GM23248 (cell line): Measurements from ENCODE around the gene NRCAM. TPM values are rescaled to one million over a fixed set of nuclear protein-coding genes. Genes with fewer than 3 reads are reported as not detected.

ENCODE experiments used
- DNase-seq: peaks from one replicate; pipeline ENCODE4 v3.0.0-alpha.2; 2015
- H2AFZ ChIP-seq: fragments of 200-600 bp; sonication (generic); 2 replicates; pipeline ENCODE4 v1.6.1; 2016; ENCODE audit warnings: antibody characterized with exemption
- H3F3A ChIP-seq: fragments of 200-600 bp; sonication (generic); 2 replicates; pipeline ENCODE4 v1.6.1; 2016; ENCODE audit warnings: mild to moderate bottlenecking, antibody characterized with exemption, mixed run types; ENCODE audit not compliant: insufficient read depth
- H3K27ac ChIP-seq: fragments of 200-600 bp; sonication (generic); 2 replicates; pipeline ENCODE4 v1.5.1; 2016; ENCODE audit warnings: mild to moderate bottlenecking
- H3K27me3 ChIP-seq: fragments of 200-600 bp; sonication (generic); replicated peaks from 2 replicates; pipeline ENCODE4 v1.6.1; 2016; ENCODE audit warnings: mild to moderate bottlenecking; ENCODE audit not compliant: insufficient read depth
- H3K36me3 ChIP-seq: fragments of 200-600 bp; sonication (generic); 2 replicates; pipeline ENCODE4 v1.6.1; 2016; ENCODE audit warnings: low read depth, mild to moderate bottlenecking
- H3K4me1 ChIP-seq: fragments of 200-600 bp; sonication (generic); 2 replicates; pipeline ENCODE4 v1.6.1; 2016; ENCODE audit warnings: mild to moderate bottlenecking; ENCODE audit not compliant: insufficient read depth
- H3K4me2 ChIP-seq: fragments of 200-600 bp; sonication (generic); one replicate; pipeline ENCODE4 v1.6.1; 2016; ENCODE audit warnings: mild to moderate bottlenecking; ENCODE audit not compliant: unreplicated experiment
- H3K4me3 ChIP-seq: fragments of 200-600 bp; sonication (generic); 2 replicates; pipeline ENCODE4 v1.5.1; 2016; ENCODE audit warnings: mild to moderate bottlenecking
- H3K79me2 ChIP-seq: fragments of 200-600 bp; sonication (generic); 2 replicates; pipeline ENCODE4 v1.6.1; 2016; ENCODE audit warnings: mild to moderate bottlenecking; ENCODE audit not compliant: insufficient read depth
- H3K9ac ChIP-seq: fragments of 200-600 bp; sonication (generic); 2 replicates; pipeline ENCODE4 v1.6.1; 2016; ENCODE audit warnings: mild to moderate bottlenecking
- H3K9me2 ChIP-seq: fragments of 200-600 bp; sonication (generic); 2 replicates; pipeline ENCODE4 v1.6.1; 2016; ENCODE audit warnings: mixed run types, mild to moderate bottlenecking, moderate library complexity; ENCODE audit not compliant: insufficient read depth
- H3K9me3 ChIP-seq: fragments of 200-600 bp; sonication (generic); one replicate; pipeline ENCODE4 v1.6.1; 2017; ENCODE audit warnings: low read depth
- H4K20me1 ChIP-seq: fragments of 200-600 bp; sonication (generic); 2 replicates; pipeline ENCODE4 v1.6.0; 2016; ENCODE audit not compliant: insufficient read depth
- EZH2 ChIP-seq: fragments of 200-600 bp; sonication (generic); IDR thresholded peaks from 2 replicates; pipeline ENCODE4 v1.6.1; 2018; ENCODE audit warnings: antibody characterized with exemption, mild to moderate bottlenecking; ENCODE audit not compliant: insufficient read depth, poor library complexity, severe bottlenecking
- EZH2phosphoT487 ChIP-seq: fragments of 200-600 bp; sonication (generic); IDR thresholded peaks from 2 replicates; pipeline ENCODE4 v1.6.1; 2018; ENCODE audit warnings: antibody characterized with exemption, moderate library complexity, mild to moderate bottlenecking, low read depth; ENCODE audit not compliant: insufficient read depth
- WGBS, 2 experiments: methylation state at CpG; one replicate each; pipeline ENCODE4 v1.1.6; 2015 to 2017; ENCODE audit warnings: low lambda C conversion rate in 2 of 2, low coverage in 1 of 2; ENCODE audit errors: missing lambda C conversion rate in 2 of 2; 5-methylcytosine and 5-hydroxymethylcytosine counted together
- in situ Hi-C: fragments of 300-500 bp; cut with MboI; formaldehyde crosslinking; loops from 2 replicates; pipeline ENCODE4 v1.15.0; 2020
- polyA plus RNA-seq: library from polyadenylated mRNA; unstranded; fragments of >200 nt; fragmentation: Nextera tagmentation; extraction: Ambion mirVana; gene quantifications from 2 replicates; pipeline ENCODE4 v1.2.1, GENCODE V29; 2016
- total RNA-seq: library from RNA; depleted of rRNA; stranded (reverse); fragments of >200 nt; shearing (Covaris generic); gene quantifications from 2 replicates; pipeline ENCODE4 v1.2.3, GENCODE V29; 2014

The NRCAM gene
- total and polyA plus RNA-seq, 2 experiments from 2014 or later: 5.1 to 7.0 TPM

DNA sequence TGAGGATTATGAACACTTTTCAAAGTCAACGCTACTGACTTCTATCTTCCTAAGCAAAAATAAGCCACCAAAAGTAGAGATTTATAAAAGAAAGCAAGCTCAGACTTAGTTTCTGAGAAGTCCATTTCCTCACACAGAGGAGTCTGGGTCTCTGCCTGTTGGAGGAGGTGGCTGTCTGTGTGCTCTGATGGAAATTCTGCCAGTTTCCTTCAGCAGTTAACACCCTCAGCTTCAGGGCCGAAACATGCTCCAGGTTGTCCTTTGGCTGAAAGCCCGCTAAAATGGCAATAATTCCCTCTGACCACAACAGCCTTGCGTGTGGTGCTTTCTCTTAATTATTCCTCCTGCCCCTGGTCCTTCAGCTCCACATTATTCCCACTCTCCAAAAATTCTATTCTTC lies 198.3 kb downstream of the NRCAM start:
- Histone ChIP-seq H3K9me3 (no peaks in the 10 kb centered on the region), H3K4me3 (no peak overlapping the region), H3K27me3 (no peaks in the 10 kb centered on the region), H3K9me2 (no peaks in the 10 kb centered on the region), H3K9ac (no peak overlapping the region), H3K79me2 (no peaks in the 10 kb centered on the region), H3K36me3 (no peaks in the 10 kb centered on the region), H3K27ac (no peak overlapping the region), H3F3A (peaks cover 3% of the 10 kb centered on the region; the same call in 1 of the 2 replicates), H4K20me1 (no peaks in the 10 kb centered on the region), H3K4me1 (peaks cover 6% of the 10 kb centered on the region), H2AFZ (no peak overlapping the region), H3K4me2 (no peak overlapping the region)
- in situ Hi-C loops: no loop called here
- TF ChIP-seq EZH2 (no peak), EZH2phosphoT487 (no peak)
- no peak for DNase-seq
- WGBS, 2 experiments: 74 to 83% methylated on average over 4 of the region's 4 CpGs

DNA sequence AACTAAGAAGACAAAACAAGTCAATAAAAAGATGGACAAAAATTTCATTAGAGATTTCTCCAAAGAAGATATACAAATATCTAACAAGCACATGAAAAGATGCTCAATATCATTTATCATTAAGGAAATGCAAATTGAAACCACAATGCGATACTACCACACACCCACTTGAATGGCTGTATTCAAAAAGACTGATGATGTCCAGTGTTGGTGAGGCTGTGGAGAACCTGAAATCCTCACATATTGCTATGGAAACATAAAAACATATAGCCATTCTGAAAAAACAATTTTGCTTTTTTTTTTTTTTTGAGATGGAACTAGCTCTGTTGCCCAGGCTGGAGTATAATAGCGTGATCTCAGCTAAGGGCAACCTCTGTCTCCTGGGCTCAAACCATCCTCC lies 202.0 kb downstream of the NRCAM start:
- 95 to 100% methylated on average over 2 of the region's 2 CpGs for whole genome bisulfite sequencing, 2 experiments
- Histone ChIP-seq H3K79me2 (no peaks in the 10 kb centered on the region), H4K20me1 (no peaks in the 10 kb centered on the region), H3K9me2 (no peaks in the 10 kb centered on the region), H3K9ac (no peak overlapping the region), H3F3A (peaks cover 3% of the 10 kb centered on the region; the same call in 1 of the 2 replicates), H2AFZ (no peak overlapping the region), H3K27me3 (no peaks in the 10 kb centered on the region), H3K36me3 (no peaks in the 10 kb centered on the region), H3K4me3 (no peak overlapping the region), H3K9me3 (no peaks in the 10 kb centered on the region), H3K4me1 (peaks cover 6% of the 10 kb centered on the region), H3K27ac (no peak overlapping the region), H3K4me2 (no peak overlapping the region)
- no peak for DNase-seq
- in situ Hi-C loops: no loop called here
- TF ChIP-seq EZH2 (no peak), EZH2phosphoT487 (no peak)

DNA sequence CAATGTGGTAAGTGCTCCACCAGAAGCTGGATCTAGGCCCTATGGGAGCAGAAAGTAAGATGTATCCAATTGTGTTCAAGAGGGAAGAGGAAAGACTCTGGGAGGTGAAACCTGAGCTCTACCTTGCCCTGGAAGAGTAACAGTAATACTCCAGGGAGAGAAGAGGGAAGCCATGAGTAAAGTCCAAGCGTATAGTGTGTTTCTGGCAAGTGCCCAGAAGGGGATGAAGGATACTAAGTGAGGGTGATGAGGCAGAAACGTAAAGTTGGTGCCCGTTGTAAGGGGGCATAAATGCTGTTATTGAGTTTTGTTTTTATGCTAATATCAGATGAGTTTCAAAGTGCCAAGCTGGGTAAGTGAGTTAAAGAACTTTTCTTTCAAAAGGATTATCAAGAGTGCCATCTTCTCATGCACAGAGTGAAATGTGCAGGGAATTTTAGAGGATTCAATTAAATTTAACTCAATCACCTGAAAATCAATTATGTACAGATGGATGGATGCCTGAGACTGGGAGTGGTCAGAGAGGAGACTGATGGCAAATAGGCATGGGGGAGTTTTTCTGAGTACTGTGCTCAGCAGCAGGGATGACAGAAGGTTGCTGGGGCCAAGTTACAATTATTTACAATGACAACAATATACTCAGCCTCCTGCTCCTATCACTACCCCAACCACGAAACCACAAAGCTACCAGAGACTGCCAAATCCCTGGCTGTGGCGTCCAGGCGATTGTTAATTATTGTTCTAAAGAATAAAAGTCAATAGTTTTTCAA lies 202.8 kb downstream of the NRCAM start:
- H3F3A ChIP-seq: peaks cover 3% of the 10 kb centered on the region; the same call in 1 of the 2 replicates
- H3K9me3 ChIP-seq: no peaks in the 10 kb centered on the region
- no peak overlapping the region for H2AFZ ChIP-seq
- H3K9me2 ChIP-seq: no peaks in the 10 kb centered on the region
- DNase-seq: peak; percentile 36
- H3K36me3 ChIP-seq: no peaks in the 10 kb centered on the region
- H3K4me2 ChIP-seq: no peak overlapping the region
- H3K79me2 ChIP-seq: no peaks in the 10 kb centered on the region
- no peak overlapping the region for H3K27ac ChIP-seq
- no peak overlapping the region for H3K4me3 ChIP-seq
- no peak overlapping the region for H3K9ac ChIP-seq
- 68 to 75% methylated on average over 6 of the region's 6 CpGs for WGBS, 2 experiments
- H3K4me1 ChIP-seq: peaks cover 14% of the 10 kb centered on the region
- TF ChIP-seq EZH2phosphoT487 (no peak), EZH2 (no peak)
- H4K20me1 ChIP-seq: no peaks in the 10 kb centered on the region
- no peaks in the 10 kb centered on the region for H3K27me3 ChIP-seq
- in situ Hi-C loops: no loop called here

DNA sequence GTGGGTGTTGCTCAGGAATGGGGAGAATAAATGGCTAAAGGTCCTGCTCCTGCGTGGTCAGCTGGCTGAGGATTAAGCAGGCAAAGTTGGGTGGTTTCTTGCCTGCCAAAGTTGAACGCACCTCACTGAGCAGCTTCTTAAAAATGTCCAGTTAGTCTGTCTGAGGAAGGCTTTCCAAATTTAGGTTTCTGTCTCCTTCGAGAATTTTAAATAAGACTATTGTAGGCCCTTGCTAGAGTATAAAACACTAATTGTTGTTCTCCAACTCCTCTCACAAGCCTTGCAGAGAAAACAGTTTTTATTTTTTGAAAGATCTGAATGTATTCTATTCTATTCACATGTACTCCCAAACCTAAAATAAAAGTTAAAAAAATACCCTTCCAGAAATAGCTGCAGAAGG lies 204.1 kb downstream of the NRCAM start:
- Histone ChIP-seq H3K4me1 (peaks cover 27% of the 10 kb centered on the region), H3K4me2 (no peak overlapping the region), H3K36me3 (no peaks in the 10 kb centered on the region), H3K27ac (no peak overlapping the region), H3F3A (peaks cover 13% of the 10 kb centered on the region), H3K4me3 (no peak overlapping the region), H3K27me3 (no peaks in the 10 kb centered on the region), H3K79me2 (no peaks in the 10 kb centered on the region), H4K20me1 (no peaks in the 10 kb centered on the region), H3K9ac (no peak overlapping the region), H3K9me3 (no peaks in the 10 kb centered on the region), H2AFZ (no peak overlapping the region), H3K9me2 (no peaks in the 10 kb centered on the region)
- WGBS, 2 experiments: 89 to 96% methylated on average over 3 of the region's 3 CpGs
- no peak for DNase-seq
- no peak for TF ChIP-seq EZH2phosphoT487
- TF ChIP-seq EZH2: no peak
- in situ Hi-C loops: no loop called here
